T-cell (primary cell): ENCODE measurements around the gene VAMP2. TPM values are rescaled to one million over a fixed set of nuclear protein-coding genes. Genes with fewer than 3 reads are reported as not detected.

Experiments
- ATAC-seq, 4 experiments: fragments of 200-7000 bp in 3 of 4; fragments of 150-1000 bp in 1 of 4; cut with Tn5 transposase; replicated peaks in 1 of 4; 1 replicate in 3 of 4; 2 replicates in 1 of 4; pipeline ENCODE4 v1.10.0; 2021; ENCODE audit warnings: moderate library complexity in 3 of 4, mild to moderate bottlenecking in 2 of 4, moderate number of reproducible peaks in 1 of 4
- CTCF ChIA-PET, 2 donors: fragments of 300-600 bp; sonication (Branson Sonifier 250); formaldehyde crosslinking; loops; one replicate each; lab custom pipeline; 2022; ENCODE audit warnings: antibody characterized with exemption in 2 of 2; lab: Charles Lee
- POLR2A ChIA-PET, 2 donors: fragments of 300-600 bp; sonication (Branson Sonifier 250); formaldehyde crosslinking; loops; one replicate each; lab custom pipeline; 2022; ENCODE audit warnings: antibody characterized with exemption in 2 of 2; lab: Charles Lee
- DNase-seq, 35 experiments: peaks; one replicate each; pipeline versions ENCODE4 v3.0.0 to v3.0.0-alpha.2; 2013 to 2023
- H3K27ac ChIP-seq: one replicate; pipeline ENCODE4 v1.5.1; 2013; ENCODE audit warnings: low read length
- H3K27me3 ChIP-seq, 2 experiments: replicated peaks in 1 of 2; 1 replicate in 1 of 2; 2 replicates in 1 of 2; pipeline versions ENCODE4 v1.6.1 to v1.7.0; 2013; ENCODE audit warnings: low read length in 1 of 2, mixed read lengths in 1 of 2; ENCODE audit not compliant: control insufficient read depth in 2 of 2, insufficient read depth in 2 of 2; ENCODE audit errors: extremely low read depth in 1 of 2
- H3K36me3 ChIP-seq, 2 donors: 1 replicate in 1 of 2; 2 replicates in 1 of 2; pipeline versions ENCODE4 v1.6.1 to v1.7.0; 2013; ENCODE audit warnings: low read length in 1 of 2; ENCODE audit not compliant: control insufficient read depth in 2 of 2, insufficient read depth in 1 of 2; ENCODE audit errors: extremely low read depth in 1 of 2
- H3K4me1 ChIP-seq, 2 experiments: 1 replicate in 1 of 2; 2 replicates in 1 of 2; pipeline versions ENCODE4 v1.6.1 to v1.7.0; 2013; ENCODE audit warnings: low read length in 2 of 2, mixed read lengths in 1 of 2; ENCODE audit not compliant: insufficient read depth in 2 of 2, control insufficient read depth in 1 of 2; ENCODE audit errors: extremely low read depth in 1 of 2
- H3K4me3 ChIP-seq, 2 donors: 1 replicate in 1 of 2; 2 replicates in 1 of 2; pipeline versions ENCODE4 v1.5.1 to v1.7.0; 2013; ENCODE audit warnings: mild to moderate bottlenecking in 2 of 2, low read length in 1 of 2, moderate library complexity in 1 of 2; ENCODE audit not compliant: control insufficient read depth in 1 of 2; ENCODE audit errors: extremely low read depth in 1 of 2
- H3K9me3 ChIP-seq: 2 replicates; pipeline ENCODE4 v1.7.0; 2013
- H3K27ac Mint-ChIP-seq, 2 donors: one replicate each; pipeline ENCODE4 v1.8.0; 2020 to 2021; ENCODE audit warnings: mild to moderate bottlenecking in 2 of 2, mixed read lengths in 2 of 2
- H3K27me3 Mint-ChIP-seq, 2 donors: one replicate each; pipeline ENCODE4 v1.8.0; 2021 to 2022; ENCODE audit warnings: mixed read lengths in 2 of 2
- H3K36me3 Mint-ChIP-seq: one replicate; pipeline ENCODE4 v1.8.0; 2021; ENCODE audit warnings: mixed read lengths
- H3K4me1 Mint-ChIP-seq, 3 donors: one replicate each; pipeline ENCODE4 v1.8.0; 2020 to 2022; ENCODE audit warnings: mixed read lengths in 3 of 3, mild to moderate bottlenecking in 1 of 3
- H3K4me3 Mint-ChIP-seq, 3 donors: one replicate each; pipeline ENCODE4 v1.8.0; 2020 to 2022; ENCODE audit warnings: mild to moderate bottlenecking in 3 of 3, mixed read lengths in 3 of 3, moderate library complexity in 3 of 3
- H3K9me3 Mint-ChIP-seq, 3 donors: one replicate each; pipeline ENCODE4 v1.8.0; 2020 to 2022; ENCODE audit warnings: mixed read lengths in 3 of 3
- WGBS: methylation state at CpG from one replicate; pipeline ENCODE4 v1.1.5; 2013; ENCODE audit warnings: missing lambda C conversion rate; ENCODE audit not compliant: insufficient coverage; 5-methylcytosine and 5-hydroxymethylcytosine counted together
- total RNA-seq, 35 experiments: library from RNA in 6 of 35; stranded (reverse) in 6 of 35; fragments of 120-200 nt in 1 of 35; gene quantifications; one replicate each; pipeline versions ENCODE4 v1.2.1 to v1.2.4 and lab custom pipeline; 2013 to 2026

VAMP2 gene
- total RNA-seq, 5 donors from 2014 or later (not counting 1 experiment from before 2014, with no cell fraction given): 160 to 243 (median 186) TPM

GRCh38 chr17:8131844-8132441 lies 30.8 kb downstream of the VAMP2 start:
- H3K9me3 Mint-ChIP-seq: no peaks in the 10 kb centered on the region
- Histone ChIP-seq H3K27ac (no peak overlapping the region), H3K27me3 (peaks cover 0 to 24% of the 10 kb centered on the region in 2 experiments), H3K9me3 (no peaks in the 10 kb centered on the region), H3K4me3 (no peak overlapping the region), H3K4me1 (peaks cover 0 to 3% of the 10 kb centered on the region in 2 experiments), H3K36me3 (no peaks in the 10 kb centered on the region)
- H3K36me3 Mint-ChIP-seq: no peaks in the 10 kb centered on the region
- peaks cover 4 to 6% (median 5%) of the 10 kb centered on the region in 3 donors for H3K4me1 Mint-ChIP-seq
- no peak overlapping the region for H3K4me3 Mint-ChIP-seq
- H3K27me3 Mint-ChIP-seq: peaks cover 0 to 3% of the 10 kb centered on the region in 2 donors
- CTCF ChIA-PET: interaction anchor here in 1 of 2 donors (0.7 kb wide), 1 partner anchor 89 kb away, joined by 3 read pairs; no protein-coding TSS in a partner anchor
- no peak for ATAC-seq
- WGBS: 73% methylated on average over 3 of the region's 3 CpGs
- DNase-seq: no peak
- POLR2A ChIA-PET: interaction anchor here in 1 of 2 donors (0.5 to 0.6 kb wide), 2 partner anchors 20 to 552 kb away, joined by 3 read pairs; no protein-coding TSS in a partner anchor
- H3K27ac Mint-ChIP-seq: no peak overlapping the region

GRCh38 chr17:8128125-8128784 lies 34.5 kb downstream of the VAMP2 start:
- peak in 1 of 35 experiments; percentile 16 for DNase-seq
- 93% methylated on average over 10 of the region's 14 CpGs for WGBS
- Mint-ChIP-seq H3K27me3 (peaks cover 5 to 27% of the 10 kb centered on the region in 2 donors), H3K4me1 (peaks cover 37 to 42% (median 37%) of the 10 kb centered on the region in 3 donors), H3K27ac (no peak overlapping the region), H3K36me3 (no peaks in the 10 kb centered on the region), H3K4me3 (no peak overlapping the region), H3K9me3 (no peaks in the 10 kb centered on the region)
- H3K36me3 ChIP-seq: no peaks in the 10 kb centered on the region
- peaks cover 0 to 45% of the 10 kb centered on the region in 2 experiments for H3K27me3 ChIP-seq
- H3K4me1 ChIP-seq: peaks cover 22 to 38% of the 10 kb centered on the region in 2 experiments
- ChIA-PET POLR2A (no interaction called here), CTCF (no interaction called here)
- ATAC-seq: no peak
- no peak overlapping the region for H3K4me3 ChIP-seq
- H3K27ac ChIP-seq: no peak overlapping the region
- no peaks in the 10 kb centered on the region for H3K9me3 ChIP-seq

DNA sequence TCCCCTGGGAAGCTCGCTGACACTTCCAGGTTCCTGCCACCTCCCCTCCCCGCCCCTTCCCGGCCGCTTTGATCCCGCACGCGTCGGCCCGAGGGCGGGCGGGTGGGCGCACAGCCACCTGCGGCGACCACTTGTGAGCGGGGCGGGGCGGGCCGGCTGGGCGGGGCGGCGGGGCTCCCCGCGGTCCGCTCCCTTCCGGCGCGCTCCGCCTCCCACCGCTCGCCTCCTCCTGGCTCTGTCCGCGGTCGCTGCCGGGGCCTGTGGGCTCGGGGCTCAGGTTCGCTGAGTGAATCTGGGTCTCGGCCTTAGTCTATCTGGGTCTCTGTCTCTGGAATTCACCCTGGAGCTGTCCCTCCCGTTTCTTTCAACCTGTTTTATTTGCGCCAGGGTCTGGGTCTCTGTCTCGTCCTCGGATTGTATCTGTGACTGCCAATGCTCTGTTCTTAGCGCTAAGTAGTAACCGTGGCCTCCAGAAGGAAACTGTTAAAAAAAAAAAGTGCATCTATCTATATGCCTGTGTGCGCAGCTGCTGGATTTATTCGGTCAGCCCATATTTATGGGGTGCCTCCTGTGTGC lies 36.2 kb downstream of the VAMP2 start:
- peak overlapping the region; percentile 64 to 80 for H3K4me3 ChIP-seq
- no peaks in the 10 kb centered on the region for H3K9me3 ChIP-seq
- ChIA-PET CTCF (interaction anchor here in 1 of 2 donors (0.7 to 1.3 kb wide), 2 partner anchors 12 to 95 kb away, joined by 3 to 5 read pairs; no protein-coding TSS in a partner anchor), POLR2A (interaction anchor here in 1 of 2 donors (0.7 to 1.1 kb wide), 2 partner anchors 169 to 498 kb away, joined by 3 to 6 read pairs; partner anchors contain the start of gene SLC25A35)
- H3K27me3 Mint-ChIP-seq: peaks cover 8 to 34% of the 10 kb centered on the region in 2 donors
- DNase-seq (peak in 4 of 35 experiments; percentile 36 to 68 (median 40)), ATAC-seq (peak; percentile 26 to 46 (median 34))
- peaks cover 45 to 53% (median 47%) of the 10 kb centered on the region in 3 donors for H3K4me1 Mint-ChIP-seq
- under 1% methylated on average over 35 of the region's 45 CpGs for WGBS
- H3K27me3 ChIP-seq: peaks cover 0 to 56% of the 10 kb centered on the region in 2 experiments
- no peaks in the 10 kb centered on the region for H3K36me3 Mint-ChIP-seq
- no peak overlapping the region for H3K27ac ChIP-seq
- no peaks in the 10 kb centered on the region for H3K9me3 Mint-ChIP-seq
- H3K4me1 ChIP-seq: peaks cover 33 to 55% of the 10 kb centered on the region in 2 experiments
- H3K27ac Mint-ChIP-seq: peak overlapping the region; percentile 70 to 82
- H3K36me3 ChIP-seq: no peaks in the 10 kb centered on the region
- H3K4me3 Mint-ChIP-seq: peak overlapping the region; percentile 85 to 91 (median 86)

DNA sequence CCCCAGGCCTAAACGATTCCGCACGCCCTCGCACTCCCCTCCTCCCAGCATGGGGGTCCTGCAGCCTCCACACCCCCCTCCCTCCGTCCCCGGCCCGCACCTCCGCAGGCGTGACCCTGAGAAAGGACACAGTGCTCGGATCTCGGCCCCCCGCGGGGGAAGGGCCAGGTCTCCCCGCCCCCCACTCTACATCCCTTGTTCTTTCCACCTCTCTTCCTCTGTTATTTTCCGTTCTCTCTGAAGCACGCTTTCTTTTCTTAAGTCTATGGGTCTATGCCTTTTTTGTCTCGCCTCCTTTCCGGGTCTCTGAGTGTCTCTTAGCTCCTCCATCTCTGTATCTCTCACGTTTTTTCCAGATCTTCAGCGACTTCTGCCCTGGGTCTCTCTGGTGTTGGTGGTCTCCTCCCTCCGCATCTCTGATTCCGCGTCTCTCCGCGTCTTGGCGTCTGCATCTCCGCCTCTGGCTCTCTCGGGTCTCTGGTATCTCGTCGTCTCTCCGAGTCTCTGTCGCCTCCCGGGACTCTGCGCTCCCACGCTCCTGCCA lies 36.7 kb downstream of the VAMP2 start:
- Mint-ChIP-seq H3K27ac (peak overlapping the region; percentile 82 to 90), H3K9me3 (no peaks in the 10 kb centered on the region), H3K36me3 (no peaks in the 10 kb centered on the region), H3K4me1 (peaks cover 47 to 55% (median 50%) of the 10 kb centered on the region in 3 donors), H3K4me3 (peak overlapping the region; percentile 77 to 91 (median 86)), H3K27me3 (peaks cover 8 to 35% of the 10 kb centered on the region in 2 donors)
- ATAC-seq: peak in 3 of 4 experiments; percentile 1 to 8 (median 6)
- H3K36me3 ChIP-seq: no peaks in the 10 kb centered on the region
- peaks cover 35 to 61% of the 10 kb centered on the region in 2 experiments for H3K4me1 ChIP-seq
- H3K27ac ChIP-seq: no peak overlapping the region
- peak overlapping the region; percentile 64 to 80 for H3K4me3 ChIP-seq
- ChIA-PET POLR2A (interaction anchor here in 1 of 2 donors (0.7 to 1.1 kb wide), 2 partner anchors 169 to 497 kb away, joined by 3 to 6 read pairs; partner anchors contain the start of gene SLC25A35), CTCF (interaction anchor here in 1 of 2 donors (1.3 kb wide), 1 partner anchor 13 kb away, joined by 5 read pairs; no protein-coding TSS in a partner anchor)
- H3K27me3 ChIP-seq: peaks cover 0 to 59% of the 10 kb centered on the region in 2 experiments
- WGBS: under 1% methylated on average over 30 of the region's 35 CpGs
- peak in 2 of 35 experiments; percentile 21 to 41 for DNase-seq
- no peaks in the 10 kb centered on the region for H3K9me3 ChIP-seq

DNA sequence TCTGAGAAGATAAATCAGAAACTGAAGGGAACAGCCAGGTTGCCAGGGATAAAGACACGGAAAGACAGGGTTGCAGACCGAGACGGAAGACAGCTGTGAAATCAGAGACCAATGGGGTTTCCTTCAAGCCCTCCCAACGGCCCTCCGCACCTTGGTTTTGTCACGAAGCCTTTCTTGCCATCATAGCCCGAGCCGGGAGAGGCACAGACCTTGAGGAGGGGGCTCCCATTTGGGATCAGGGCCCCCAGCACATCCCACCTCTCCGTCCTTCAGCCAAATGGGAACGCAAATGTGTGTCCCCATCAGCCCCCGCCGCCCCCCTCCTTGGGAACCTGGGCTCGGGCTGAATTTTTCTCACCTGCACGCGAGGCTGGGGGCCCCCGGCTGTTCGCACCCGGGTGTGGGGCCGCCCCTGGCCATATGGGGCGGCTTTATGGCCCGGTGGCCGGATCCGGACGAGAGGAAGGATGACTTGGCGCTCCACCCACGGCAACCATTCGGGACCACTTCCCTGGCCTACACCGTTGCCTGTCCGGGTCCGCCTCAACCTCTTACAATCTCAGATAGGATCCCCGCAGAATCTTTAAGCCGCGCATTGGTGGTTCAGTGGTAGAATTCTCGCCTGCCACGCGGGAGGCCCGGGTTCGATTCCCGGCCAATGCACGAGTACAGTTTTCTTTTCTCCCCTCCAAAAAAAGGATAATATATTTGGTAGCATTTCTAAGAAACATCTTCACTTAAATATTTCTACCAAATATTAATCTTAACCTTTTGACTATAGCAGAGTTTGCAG lies 37.4 kb downstream of the VAMP2 start:
- ATAC-seq (peak; percentile 44 to 55 (median 50)), DNase-seq (peak; percentile 65 to 90 (median 84))
- H3K36me3 Mint-ChIP-seq: no peaks in the 10 kb centered on the region
- Histone ChIP-seq H3K4me3 (peak overlapping the region; percentile 64 to 80), H3K36me3 (no peaks in the 10 kb centered on the region), H3K4me1 (peaks cover 39 to 67% of the 10 kb centered on the region in 2 experiments), H3K27me3 (peaks cover 0 to 66% of the 10 kb centered on the region in 2 experiments), H3K9me3 (no peaks in the 10 kb centered on the region), H3K27ac (no peak overlapping the region)
- peaks cover 54 to 62% (median 56%) of the 10 kb centered on the region in 3 donors for H3K4me1 Mint-ChIP-seq
- no peaks in the 10 kb centered on the region for H3K9me3 Mint-ChIP-seq
- ChIA-PET CTCF (interaction anchor here in 1 of 2 donors (0.8 kb wide), 1 partner anchor 13 kb away, joined by 3 read pairs; no protein-coding TSS in a partner anchor), POLR2A (interaction anchor here in 1 of 2 donors (1.0 kb wide), 1 partner anchor 48 kb away, joined by 3 read pairs; no protein-coding TSS in a partner anchor)
- peaks cover 8 to 42% of the 10 kb centered on the region in 2 donors for H3K27me3 Mint-ChIP-seq
- 2% methylated on average over 16 of the region's 40 CpGs for WGBS
- H3K4me3 Mint-ChIP-seq: peak overlapping the region; percentile 77 to 91 (median 86)
- H3K27ac Mint-ChIP-seq: peak overlapping the region; percentile 82 to 90
